MM.1S (cell line): ENCODE measurements around the gene GPR17.

ENCODE experiments used
- EZH2 ChIP-seq: fragments of 300-600 bp; sonication (generic); optimal IDR thresholded peaks from 2 replicates; pipeline ENCODE3; 2017; ENCODE audit warnings: low read depth, mild to moderate bottlenecking, antibody characterized with exemption, low read length, mixed read lengths
- EZH2phosphoT487 ChIP-seq: fragments of 300-600 bp; sonication (generic); IDR thresholded peaks from 2 replicates; pipeline ENCODE4 v1.6.1; 2018; ENCODE audit warnings: antibody characterized with exemption, low read length
- TF ChIP-seq, protein P1 (sequence below): fragments of 300-600 bp; sonication (generic); IDR thresholded peaks from 2 replicates; pipeline ENCODE4 v1.5.1; 2016; ENCODE audit warnings: antibody characterized with exemption, low read length, mixed read lengths

DNA sequence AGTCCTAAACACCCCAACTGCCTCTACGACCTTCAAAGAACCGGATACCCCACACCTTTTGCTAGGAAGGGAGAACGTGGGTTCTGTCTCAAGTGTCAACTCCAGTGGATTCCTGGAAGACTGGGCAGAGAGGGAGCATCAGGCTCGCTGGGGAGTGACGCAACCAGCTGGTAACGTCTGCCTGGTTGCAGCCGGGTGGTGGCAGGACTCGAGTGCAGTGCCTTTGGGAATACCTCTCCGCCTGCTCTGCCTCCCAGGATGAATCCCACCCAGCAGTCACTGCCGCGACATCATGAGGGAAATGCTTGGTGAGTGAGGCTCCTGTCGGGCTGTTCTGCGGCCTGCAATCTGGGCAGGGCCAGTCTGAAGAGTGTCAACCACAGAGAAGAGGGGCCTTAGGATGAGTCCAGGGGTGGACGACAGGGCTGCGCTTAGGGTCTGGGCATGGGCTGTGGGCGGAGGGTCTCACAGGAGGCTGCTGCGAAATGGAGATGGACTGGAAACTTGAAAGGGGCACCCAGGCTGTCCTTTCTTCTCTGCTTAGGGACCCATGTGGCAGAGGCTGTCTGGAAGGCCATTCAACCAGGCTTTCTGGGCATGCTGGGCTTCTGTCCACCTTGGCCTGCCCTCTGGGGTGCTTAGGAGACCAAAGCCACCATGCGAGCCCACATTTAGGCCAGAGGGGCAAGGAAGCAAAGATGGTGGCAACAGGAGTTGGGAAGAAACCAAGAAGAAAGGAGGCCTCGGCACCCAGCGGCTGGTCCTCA lies 12.9 kb downstream of the GPR17 start:
- TF ChIP-seq, protein P1, sequence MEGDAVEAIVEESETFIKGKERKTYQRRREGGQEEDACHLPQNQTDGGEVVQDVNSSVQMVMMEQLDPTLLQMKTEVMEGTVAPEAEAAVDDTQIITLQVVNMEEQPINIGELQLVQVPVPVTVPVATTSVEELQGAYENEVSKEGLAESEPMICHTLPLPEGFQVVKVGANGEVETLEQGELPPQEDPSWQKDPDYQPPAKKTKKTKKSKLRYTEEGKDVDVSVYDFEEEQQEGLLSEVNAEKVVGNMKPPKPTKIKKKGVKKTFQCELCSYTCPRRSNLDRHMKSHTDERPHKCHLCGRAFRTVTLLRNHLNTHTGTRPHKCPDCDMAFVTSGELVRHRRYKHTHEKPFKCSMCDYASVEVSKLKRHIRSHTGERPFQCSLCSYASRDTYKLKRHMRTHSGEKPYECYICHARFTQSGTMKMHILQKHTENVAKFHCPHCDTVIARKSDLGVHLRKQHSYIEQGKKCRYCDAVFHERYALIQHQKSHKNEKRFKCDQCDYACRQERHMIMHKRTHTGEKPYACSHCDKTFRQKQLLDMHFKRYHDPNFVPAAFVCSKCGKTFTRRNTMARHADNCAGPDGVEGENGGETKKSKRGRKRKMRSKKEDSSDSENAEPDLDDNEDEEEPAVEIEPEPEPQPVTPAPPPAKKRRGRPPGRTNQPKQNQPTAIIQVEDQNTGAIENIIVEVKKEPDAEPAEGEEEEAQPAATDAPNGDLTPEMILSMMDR = no peak
- TF ChIP-seq EZH2 = no peak
- TF ChIP-seq EZH2phosphoT487 = no peak
